Measurements from ENCODE around the gene BCAS1. TPM values are rescaled to one million over a fixed set of nuclear protein-coding genes. Genes with fewer than 3 reads are reported as not detected.

BCAS1 gene
- total and polyA plus RNA-seq, 10 of the 15 experiments (the other 5 are each of a cell fraction or from before 2014, with no cell fraction given) = 0.21 to 1.4 (median 0.55) TPM

DNA sequence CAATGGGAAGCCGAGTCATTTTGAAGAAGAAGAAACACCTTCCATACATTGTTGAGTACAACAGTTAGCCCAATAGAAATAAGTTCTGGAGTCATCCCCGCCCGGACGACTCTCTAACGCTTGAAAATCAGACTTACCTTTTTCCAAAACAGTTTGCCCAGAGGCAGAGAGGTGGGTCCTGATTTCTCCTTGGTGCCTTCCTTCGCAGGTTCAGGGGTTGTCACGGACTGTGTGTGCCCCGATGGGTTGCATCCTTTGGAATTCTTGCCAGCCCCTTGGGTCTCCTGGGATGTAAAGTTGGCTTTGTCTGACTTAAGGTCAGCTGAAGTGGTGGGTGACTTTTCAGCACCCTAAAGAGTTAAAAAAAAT is 85.3 kb downstream of the BCAS1 start:
- no peak overlapping the region for H3K4me3 ChIP-seq
- FAIRE-seq = no peak
- no peak for DNase-seq (ENCODE audit: low read depth, low spot score)
- CTCF ChIA-PET = no interaction called here
- no peaks in the 10 kb centered on the region for H3K36me3 ChIP-seq (ENCODE audit: control insufficient read depth in 2 of 2, insufficient read depth in 2 of 2, low read length in 1 of 2)
- SMC1A ChIA-PET (ENCODE audit: uncharacterized antibody, unreplicated experiment) = no interaction called here
- no peaks in the 10 kb centered on the region for H3K4me1 ChIP-seq (ENCODE audit: control insufficient read depth, insufficient read depth, low read length)
- H3K4me2 ChIP-seq (ENCODE audit: control insufficient read depth, insufficient read depth) = no peak overlapping the region
- RAD21 ChIA-PET (ENCODE audit: unreplicated experiment) = no interaction called here
- H3K9ac ChIP-seq (ENCODE audit: control insufficient read depth, insufficient read depth, low read length) = no peak overlapping the region
- POLR2A ChIA-PET = no interaction called here
- H4K20me1 ChIP-seq (ENCODE audit: control insufficient read depth, insufficient read depth) = no peaks in the 10 kb centered on the region
- peaks cover 3% of the 10 kb centered on the region; the same call in 1 of the 3 replicates for H3K9me3 ChIP-seq (replicated peaks; ENCODE audit: control insufficient read depth, insufficient read depth, low read length)
- no peaks in the 10 kb centered on the region; a peak in 1 of 4 replicates for H3K27me3 ChIP-seq (replicated peaks in 1 of 2; ENCODE audit: control insufficient read depth in 2 of 2, insufficient read depth in 2 of 2, low read length in 1 of 2)
- H3K79me2 ChIP-seq (ENCODE audit: control insufficient read depth, insufficient read depth, low read length) = no peaks in the 10 kb centered on the region
- TF ChIP-seq NFXL1 (IDR thresholded peaks at IDR 0.05; ENCODE audit: borderline replicate concordance) = peak; percentile 59; the same call in 1 of the 2 replicates
- TF ChIP-seq SMAD1 (IDR thresholded peaks at IDR 0.05; ENCODE audit: low read depth, partially characterized antibody) = no peak
- intact Hi-C loops (cut with micrococcal nuclease; ENCODE audit: unreplicated experiment) = no loop called here
- no peak overlapping the region for H3K27ac ChIP-seq (ENCODE audit: control insufficient read depth, insufficient read depth)
- no peak for ATAC-seq
- H2AFZ ChIP-seq (ENCODE audit: control insufficient read depth, low read depth, low read length) = no peak overlapping the region
- WGBS (ENCODE audit: insufficient coverage, insufficient replicate concordance, low lambda C conversion rate, missing lambda C conversion rate) = 67% methylated on average over 8 of the region's 8 CpGs
- in situ Hi-C loops (cut with MboI) = no loop called here
- no TSS peak for BruUV-seq (replicated peaks)

DNA sequence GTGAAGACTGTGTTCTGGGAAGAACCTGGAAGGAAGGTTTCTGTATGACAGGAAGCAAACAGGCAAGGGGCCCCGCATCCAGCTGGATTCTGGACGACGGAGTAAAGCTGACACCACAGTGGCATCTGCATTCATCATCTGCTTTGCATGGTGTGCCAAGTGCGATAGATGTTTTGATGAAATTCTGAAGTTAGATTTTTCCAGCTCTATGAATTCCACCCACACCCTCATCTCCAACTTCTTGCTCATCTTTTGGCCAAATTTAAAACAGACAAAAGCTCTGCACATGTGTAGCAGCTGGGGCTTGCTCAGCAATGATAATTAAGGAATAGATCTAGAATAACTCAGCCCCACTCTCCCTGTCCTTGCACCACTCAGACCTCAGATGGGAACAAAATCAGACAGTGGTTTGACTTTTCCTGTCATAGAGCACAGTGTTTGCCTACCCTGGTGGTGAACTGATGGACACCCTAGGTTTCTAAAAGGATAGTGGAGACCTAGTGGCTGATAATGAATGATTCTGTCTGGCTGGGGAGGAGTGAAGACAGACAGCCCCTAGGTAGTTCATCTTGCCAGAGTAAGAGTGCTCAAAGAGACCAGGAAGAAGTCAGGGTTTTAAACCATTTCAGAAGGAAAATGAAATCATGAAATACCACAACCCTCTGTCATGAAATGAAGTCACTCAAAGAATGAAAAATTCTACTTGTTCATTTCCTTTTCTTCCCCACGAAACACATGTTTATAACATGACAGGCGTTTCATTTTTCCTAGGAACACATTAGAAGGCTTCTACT is 85.8 kb downstream of the BCAS1 start:
- intact Hi-C loops (cut with micrococcal nuclease; ENCODE audit: unreplicated experiment) (no loop called here), in situ Hi-C loops (cut with MboI) (no loop called here)
- no TSS peak for BruUV-seq (replicated peaks)
- Histone ChIP-seq H3K36me3 (ENCODE audit: control insufficient read depth in 2 of 2, insufficient read depth in 2 of 2, low read length in 1 of 2) (no peaks in the 10 kb centered on the region), H3K4me1 (ENCODE audit: control insufficient read depth, insufficient read depth, low read length) (no peaks in the 10 kb centered on the region), H3K9ac (ENCODE audit: control insufficient read depth, insufficient read depth, low read length) (no peak overlapping the region), H4K20me1 (ENCODE audit: control insufficient read depth, insufficient read depth) (no peaks in the 10 kb centered on the region), H2AFZ (ENCODE audit: control insufficient read depth, low read depth, low read length) (no peak overlapping the region), H3K4me3 (no peak overlapping the region), H3K27me3 (replicated peaks in 1 of 2; ENCODE audit: control insufficient read depth in 2 of 2, insufficient read depth in 2 of 2, low read length in 1 of 2) (no peaks in the 10 kb centered on the region; a peak in 1 of 4 replicates), H3K79me2 (ENCODE audit: control insufficient read depth, insufficient read depth, low read length) (no peaks in the 10 kb centered on the region), H3K9me3 (replicated peaks; ENCODE audit: control insufficient read depth, insufficient read depth, low read length) (peaks cover 3% of the 10 kb centered on the region; the same call in 1 of the 3 replicates), H3K27ac (ENCODE audit: control insufficient read depth, insufficient read depth) (no peak overlapping the region), H3K4me2 (ENCODE audit: control insufficient read depth, insufficient read depth) (no peak overlapping the region)
- TF ChIP-seq ETV6 (conservative IDR thresholded peaks at IDR 0.05 in 1 of 2, IDR thresholded peaks at IDR 0.05 in 1 of 2; ENCODE audit: borderline replicate concordance in 1 of 2, low read depth in 1 of 2) = peak in 1 of 2 experiments; percentile 89; a peak in 2 of 4 replicates
- TF ChIP-seq, protein P1, sequence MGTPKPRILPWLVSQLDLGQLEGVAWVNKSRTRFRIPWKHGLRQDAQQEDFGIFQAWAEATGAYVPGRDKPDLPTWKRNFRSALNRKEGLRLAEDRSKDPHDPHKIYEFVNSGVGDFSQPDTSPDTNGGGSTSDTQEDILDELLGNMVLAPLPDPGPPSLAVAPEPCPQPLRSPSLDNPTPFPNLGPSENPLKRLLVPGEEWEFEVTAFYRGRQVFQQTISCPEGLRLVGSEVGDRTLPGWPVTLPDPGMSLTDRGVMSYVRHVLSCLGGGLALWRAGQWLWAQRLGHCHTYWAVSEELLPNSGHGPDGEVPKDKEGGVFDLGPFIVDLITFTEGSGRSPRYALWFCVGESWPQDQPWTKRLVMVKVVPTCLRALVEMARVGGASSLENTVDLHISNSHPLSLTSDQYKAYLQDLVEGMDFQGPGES (IDR thresholded peaks at IDR 0.05) = no peak
- ChIA-PET CTCF (no interaction called here), POLR2A (no interaction called here), SMC1A (ENCODE audit: uncharacterized antibody, unreplicated experiment) (no interaction called here), RAD21 (ENCODE audit: unreplicated experiment) (interaction anchor here (0.6 kb wide), 1 partner anchor 198 kb away, joined by 3 read pairs; no protein-coding TSS in a partner anchor)
- 58% methylated on average over 6 of the region's 6 CpGs for WGBS (ENCODE audit: insufficient coverage, insufficient replicate concordance, low lambda C conversion rate, missing lambda C conversion rate)
- DNase-seq (ENCODE audit: low read depth, low spot score) (no peak), ATAC-seq (no peak), FAIRE-seq (no peak)
